HL-60 (cell line): ENCODE data around the gene MSL1.

Experiments
- DNase-seq, 2 experiments: peaks; one replicate each; pipeline ENCODE4 v3.0.0-alpha.2; 2010 to 2020; ENCODE audit warnings: low read depth in 1 of 2, low spot score in 1 of 2
- H3K27ac ChIP-seq: fragments of 250-450 bp; sonication (Bioruptor Pico); replicated peaks from 2 replicates; pipeline ENCODE4 v1.5.1; 2020; ENCODE audit warnings: mild to moderate bottlenecking, moderate library complexity
- H3K27me3 ChIP-seq: fragments of 250-450 bp; sonication (Bioruptor Pico); 2 replicates; pipeline ENCODE4 v1.5.1; 2021; ENCODE audit warnings: mild to moderate bottlenecking, moderate library complexity; ENCODE audit not compliant: insufficient read depth, poor library complexity, severe bottlenecking
- H3K4me3 ChIP-seq: replicated peaks from 2 replicates; pipeline ENCODE4 v1.5.1; 2011; ENCODE audit warnings: mild to moderate bottlenecking, control low read depth, low read length; ENCODE audit not compliant: insufficient read depth
- GABPA ChIP-seq: IDR thresholded peaks from 2 replicates; pipeline ENCODE4 v1.6.1; 2012; ENCODE audit warnings: low read depth
- POLR2AphosphoS5 ChIP-seq: IDR thresholded peaks from 2 replicates; pipeline ENCODE4 v1.6.1; 2012; ENCODE audit warnings: low read depth
- SPI1 ChIP-seq: IDR thresholded peaks from 2 replicates; pipeline ENCODE4 v1.6.1; 2012; ENCODE audit warnings: low read depth, mild to moderate bottlenecking, borderline replicate concordance
- TF ChIP-seq, protein P1 (sequence below): IDR thresholded peaks from 2 replicates; pipeline ENCODE4 v1.6.1; 2012; ENCODE audit warnings: low read depth; ENCODE audit not compliant: insufficient replicate concordance
- TF ChIP-seq, protein P2 (sequence below): IDR thresholded peaks from one replicate; pipeline ENCODE4 v1.5.1; 2011; ENCODE audit warnings: low read length, control low read depth, inconsistent platforms; ENCODE audit not compliant: insufficient read depth

The MSL1 gene

DNA sequence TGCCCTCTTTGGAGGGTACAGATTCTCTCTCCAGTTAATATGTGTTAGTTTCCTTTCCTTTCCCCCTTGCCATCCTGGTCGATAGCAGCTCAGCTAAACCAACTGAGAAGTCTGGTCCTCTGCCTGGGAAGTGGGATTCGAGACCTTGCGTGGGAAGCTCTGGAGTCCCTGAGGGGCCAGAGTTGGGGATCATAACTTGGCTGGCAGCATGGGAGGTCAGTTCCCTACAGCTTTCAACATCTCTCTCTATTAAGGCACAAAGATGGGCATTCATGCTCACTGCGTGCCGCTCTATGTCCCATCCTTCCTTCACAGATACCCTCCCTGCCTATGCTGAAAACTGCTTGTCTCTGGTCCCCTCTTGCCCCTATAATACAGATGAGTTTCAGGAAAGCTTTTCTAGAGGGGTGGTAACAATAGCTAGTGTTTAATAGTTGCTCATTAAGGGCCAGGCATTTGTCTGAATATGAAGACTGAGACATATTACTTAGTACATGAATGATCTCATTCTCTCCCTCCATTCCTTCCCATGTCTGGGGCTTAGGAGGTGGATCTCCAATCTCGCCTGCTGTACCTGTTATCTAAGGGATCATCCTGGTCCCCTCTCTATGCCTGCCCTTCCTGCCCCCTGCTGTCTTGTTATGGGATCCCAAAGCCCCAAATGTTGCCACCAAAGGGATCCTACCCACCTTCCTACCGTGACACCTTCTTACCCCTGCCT lies 48.2 kb upstream of the MSL1 start:
- Histone ChIP-seq H3K27ac (peak overlapping the region; percentile 88), H3K4me3 (no peak overlapping the region), H3K27me3 (no peaks in the 10 kb centered on the region)
- no peak for DNase-seq
- TF ChIP-seq SPI1 (no peak), GABPA (no peak), POLR2AphosphoS5 (no peak)
- TF ChIP-seq, protein P1, sequence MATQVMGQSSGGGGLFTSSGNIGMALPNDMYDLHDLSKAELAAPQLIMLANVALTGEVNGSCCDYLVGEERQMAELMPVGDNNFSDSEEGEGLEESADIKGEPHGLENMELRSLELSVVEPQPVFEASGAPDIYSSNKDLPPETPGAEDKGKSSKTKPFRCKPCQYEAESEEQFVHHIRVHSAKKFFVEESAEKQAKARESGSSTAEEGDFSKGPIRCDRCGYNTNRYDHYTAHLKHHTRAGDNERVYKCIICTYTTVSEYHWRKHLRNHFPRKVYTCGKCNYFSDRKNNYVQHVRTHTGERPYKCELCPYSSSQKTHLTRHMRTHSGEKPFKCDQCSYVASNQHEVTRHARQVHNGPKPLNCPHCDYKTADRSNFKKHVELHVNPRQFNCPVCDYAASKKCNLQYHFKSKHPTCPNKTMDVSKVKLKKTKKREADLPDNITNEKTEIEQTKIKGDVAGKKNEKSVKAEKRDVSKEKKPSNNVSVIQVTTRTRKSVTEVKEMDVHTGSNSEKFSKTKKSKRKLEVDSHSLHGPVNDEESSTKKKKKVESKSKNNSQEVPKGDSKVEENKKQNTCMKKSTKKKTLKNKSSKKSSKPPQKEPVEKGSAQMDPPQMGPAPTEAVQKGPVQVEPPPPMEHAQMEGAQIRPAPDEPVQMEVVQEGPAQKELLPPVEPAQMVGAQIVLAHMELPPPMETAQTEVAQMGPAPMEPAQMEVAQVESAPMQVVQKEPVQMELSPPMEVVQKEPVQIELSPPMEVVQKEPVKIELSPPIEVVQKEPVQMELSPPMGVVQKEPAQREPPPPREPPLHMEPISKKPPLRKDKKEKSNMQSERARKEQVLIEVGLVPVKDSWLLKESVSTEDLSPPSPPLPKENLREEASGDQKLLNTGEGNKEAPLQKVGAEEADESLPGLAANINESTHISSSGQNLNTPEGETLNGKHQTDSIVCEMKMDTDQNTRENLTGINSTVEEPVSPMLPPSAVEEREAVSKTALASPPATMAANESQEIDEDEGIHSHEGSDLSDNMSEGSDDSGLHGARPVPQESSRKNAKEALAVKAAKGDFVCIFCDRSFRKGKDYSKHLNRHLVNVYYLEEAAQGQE: no peak
- TF ChIP-seq, protein P2, sequence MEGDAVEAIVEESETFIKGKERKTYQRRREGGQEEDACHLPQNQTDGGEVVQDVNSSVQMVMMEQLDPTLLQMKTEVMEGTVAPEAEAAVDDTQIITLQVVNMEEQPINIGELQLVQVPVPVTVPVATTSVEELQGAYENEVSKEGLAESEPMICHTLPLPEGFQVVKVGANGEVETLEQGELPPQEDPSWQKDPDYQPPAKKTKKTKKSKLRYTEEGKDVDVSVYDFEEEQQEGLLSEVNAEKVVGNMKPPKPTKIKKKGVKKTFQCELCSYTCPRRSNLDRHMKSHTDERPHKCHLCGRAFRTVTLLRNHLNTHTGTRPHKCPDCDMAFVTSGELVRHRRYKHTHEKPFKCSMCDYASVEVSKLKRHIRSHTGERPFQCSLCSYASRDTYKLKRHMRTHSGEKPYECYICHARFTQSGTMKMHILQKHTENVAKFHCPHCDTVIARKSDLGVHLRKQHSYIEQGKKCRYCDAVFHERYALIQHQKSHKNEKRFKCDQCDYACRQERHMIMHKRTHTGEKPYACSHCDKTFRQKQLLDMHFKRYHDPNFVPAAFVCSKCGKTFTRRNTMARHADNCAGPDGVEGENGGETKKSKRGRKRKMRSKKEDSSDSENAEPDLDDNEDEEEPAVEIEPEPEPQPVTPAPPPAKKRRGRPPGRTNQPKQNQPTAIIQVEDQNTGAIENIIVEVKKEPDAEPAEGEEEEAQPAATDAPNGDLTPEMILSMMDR: no peak

DNA sequence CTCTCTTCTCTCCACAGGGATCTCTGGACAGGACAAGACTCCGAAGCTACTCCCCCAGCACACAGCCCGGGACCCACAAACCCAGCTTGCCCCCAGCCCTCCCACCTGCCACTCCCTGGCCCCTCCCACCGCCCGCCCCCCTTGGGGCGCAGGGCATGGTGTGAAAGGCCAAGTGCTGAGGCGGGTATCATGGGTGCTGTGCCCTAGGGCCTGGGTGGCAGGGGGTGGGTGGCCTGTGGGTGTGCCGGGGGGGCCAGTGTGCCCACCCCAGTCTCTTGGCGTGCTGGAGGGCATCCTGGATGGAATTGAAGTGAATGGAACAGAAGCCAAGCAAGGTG lies 47.6 kb upstream of the MSL1 start:
- Histone ChIP-seq H3K4me3 (no peak overlapping the region), H3K27me3 (no peaks in the 10 kb centered on the region), H3K27ac (peak overlapping the region; percentile 80)
- no peak for DNase-seq
- TF ChIP-seq, protein P1: no peak
- no peak for TF ChIP-seq SPI1
- TF ChIP-seq, protein P2: no peak
- no peak for TF ChIP-seq POLR2AphosphoS5
- no peak for TF ChIP-seq GABPA

DNA sequence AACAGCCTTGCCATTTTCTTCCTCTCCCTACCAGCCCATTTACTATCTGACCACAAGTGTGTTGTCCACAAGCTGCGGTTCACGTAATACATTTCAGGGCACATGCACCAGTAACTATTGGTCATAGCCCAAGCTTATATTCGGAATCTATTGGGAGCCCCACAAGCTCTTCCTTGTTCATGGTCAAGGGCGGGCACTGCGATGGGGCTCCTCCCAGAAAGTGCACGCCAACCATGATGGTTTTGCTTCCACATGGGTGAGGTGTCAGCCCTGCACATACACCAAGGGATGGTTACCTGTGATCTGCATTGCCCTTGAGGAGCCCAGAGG lies 46.9 kb upstream of the MSL1 start:
- H3K4me3 ChIP-seq: no peak overlapping the region
- TF ChIP-seq GABPA: no peak
- TF ChIP-seq, protein P1: no peak
- TF ChIP-seq POLR2AphosphoS5: no peak
- TF ChIP-seq SPI1: no peak
- TF ChIP-seq, protein P2: no peak
- no peaks in the 10 kb centered on the region for H3K27me3 ChIP-seq
- peak overlapping the region; percentile 80 for H3K27ac ChIP-seq
- DNase-seq: peak in 1 of 2 experiments; percentile 69
